Brain microvascular endothelial cell (primary cell): ENCODE results near the gene OVOL2.

Experiments
- DNase-seq: peaks from one replicate; pipeline ENCODE4 v3.0.0-alpha.2; 2020
- H3K27ac ChIP-seq: fragments of 250-450 bp; sonication (Bioruptor Pico); 2 replicates; pipeline ENCODE4 v1.5.1; 2020; ENCODE audit warnings: mild to moderate bottlenecking, moderate library complexity
- H3K27me3 ChIP-seq: fragments of 250-450 bp; sonication (Bioruptor Pico); replicated peaks from 2 replicates; pipeline ENCODE4 v1.5.1; 2020; ENCODE audit warnings: mild to moderate bottlenecking
- H3K36me3 ChIP-seq: fragments of 250-450 bp; sonication (Bioruptor Pico); replicated peaks from 2 replicates; pipeline ENCODE4 v1.5.1; 2020; ENCODE audit warnings: mild to moderate bottlenecking
- H3K4me3 ChIP-seq: 2 replicates; pipeline ENCODE4 v1.5.1; 2011; ENCODE audit warnings: low read depth, mild to moderate bottlenecking, control low read depth, low read length, moderate library complexity
- in situ Hi-C: cut with HindIII; loops from 2 replicates; pipeline ENCODE4 v1.10.0; 2017; ENCODE audit warnings: low sequenced_read_pairs, low pct_ligation_motif_present
- TF ChIP-seq, protein P1 (sequence below): IDR thresholded peaks from 2 replicates; pipeline ENCODE4 v1.5.1; 2011; ENCODE audit warnings: low read depth, mild to moderate bottlenecking, moderate library complexity, low read length, control low read depth, inconsistent platforms; ENCODE audit errors: missing control alignments

Gene OVOL2

DNA sequence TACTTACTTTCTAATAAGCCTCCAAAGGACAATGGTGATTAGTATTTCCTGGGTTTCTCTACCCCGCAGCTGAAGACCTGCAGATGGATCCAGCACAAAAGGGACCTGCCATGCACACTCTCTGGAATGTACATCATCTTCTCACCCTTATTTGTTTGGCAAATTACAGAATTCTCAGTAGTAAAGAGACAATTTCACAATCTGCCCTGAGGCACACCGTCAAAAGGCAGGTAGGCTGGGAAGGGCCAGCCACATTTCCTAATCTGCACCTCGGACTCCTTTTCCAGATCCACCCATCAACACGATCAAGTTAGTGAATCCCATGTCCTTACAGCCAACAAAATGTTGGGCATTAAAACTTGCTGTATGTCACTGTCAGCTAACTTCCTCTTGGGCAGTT is 4.9 kb downstream of the OVOL2 start:
- in situ Hi-C loops: no loop called here
- TF ChIP-seq, protein P1, sequence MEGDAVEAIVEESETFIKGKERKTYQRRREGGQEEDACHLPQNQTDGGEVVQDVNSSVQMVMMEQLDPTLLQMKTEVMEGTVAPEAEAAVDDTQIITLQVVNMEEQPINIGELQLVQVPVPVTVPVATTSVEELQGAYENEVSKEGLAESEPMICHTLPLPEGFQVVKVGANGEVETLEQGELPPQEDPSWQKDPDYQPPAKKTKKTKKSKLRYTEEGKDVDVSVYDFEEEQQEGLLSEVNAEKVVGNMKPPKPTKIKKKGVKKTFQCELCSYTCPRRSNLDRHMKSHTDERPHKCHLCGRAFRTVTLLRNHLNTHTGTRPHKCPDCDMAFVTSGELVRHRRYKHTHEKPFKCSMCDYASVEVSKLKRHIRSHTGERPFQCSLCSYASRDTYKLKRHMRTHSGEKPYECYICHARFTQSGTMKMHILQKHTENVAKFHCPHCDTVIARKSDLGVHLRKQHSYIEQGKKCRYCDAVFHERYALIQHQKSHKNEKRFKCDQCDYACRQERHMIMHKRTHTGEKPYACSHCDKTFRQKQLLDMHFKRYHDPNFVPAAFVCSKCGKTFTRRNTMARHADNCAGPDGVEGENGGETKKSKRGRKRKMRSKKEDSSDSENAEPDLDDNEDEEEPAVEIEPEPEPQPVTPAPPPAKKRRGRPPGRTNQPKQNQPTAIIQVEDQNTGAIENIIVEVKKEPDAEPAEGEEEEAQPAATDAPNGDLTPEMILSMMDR: no peak
- H3K27ac ChIP-seq: no peak overlapping the region
- H3K27me3 ChIP-seq: peaks cover 38% of the 10 kb centered on the region
- no peaks in the 10 kb centered on the region for H3K36me3 ChIP-seq
- no peak overlapping the region for H3K4me3 ChIP-seq
- DNase-seq: no peak

DNA sequence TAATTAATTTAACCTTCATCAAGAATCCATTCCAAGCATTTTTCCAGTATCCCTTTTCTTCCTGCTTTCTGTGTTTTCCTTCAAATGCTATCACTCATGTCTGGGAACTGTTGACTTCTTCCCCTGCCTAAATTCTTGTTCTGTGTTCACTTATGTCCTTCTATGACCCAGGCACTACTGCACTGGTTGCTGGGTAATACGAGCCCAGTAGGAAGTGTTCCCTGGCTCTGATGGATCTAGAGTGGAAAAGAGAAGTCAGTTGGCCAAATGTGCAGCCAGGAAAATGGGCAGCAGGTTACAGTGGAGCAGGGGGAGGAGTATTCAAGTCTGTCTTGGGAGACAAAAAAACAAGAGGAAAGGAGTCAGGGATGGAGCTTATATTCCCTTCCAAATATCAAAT is 7.1 kb downstream of the OVOL2 start:
- TF ChIP-seq, protein P1: no peak
- DNase-seq: no peak
- H3K36me3 ChIP-seq: no peaks in the 10 kb centered on the region
- H3K27ac ChIP-seq: no peak overlapping the region
- in situ Hi-C loops: no loop called here
- H3K4me3 ChIP-seq: no peak overlapping the region
- H3K27me3 ChIP-seq: peaks cover 16% of the 10 kb centered on the region

DNA sequence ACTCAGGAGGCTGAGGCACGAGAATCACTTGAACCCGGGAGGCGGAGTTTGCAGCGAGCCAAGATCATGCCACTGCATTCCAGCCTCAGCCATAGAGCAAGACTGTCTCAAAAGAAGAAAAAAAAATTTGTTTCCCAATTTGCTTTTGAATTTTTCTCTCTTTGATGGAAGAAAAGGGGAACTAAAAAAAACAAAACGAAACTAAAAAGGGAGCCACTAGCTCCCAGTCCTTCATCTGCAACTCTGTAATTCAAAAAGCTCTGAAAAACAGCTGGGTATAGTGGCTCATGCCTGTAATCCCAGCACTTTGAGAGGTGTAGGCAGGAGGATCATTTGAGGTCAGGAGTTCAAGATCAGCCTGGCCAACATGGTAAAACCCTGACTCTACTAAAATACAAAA is 9.5 kb downstream of the OVOL2 start:
- Histone ChIP-seq H3K36me3 (no peaks in the 10 kb centered on the region), H3K27me3 (no peaks in the 10 kb centered on the region), H3K4me3 (no peak overlapping the region), H3K27ac (no peak overlapping the region)
- TF ChIP-seq, protein P1: no peak
- in situ Hi-C loops: no loop called here
- DNase-seq: no peak

DNA sequence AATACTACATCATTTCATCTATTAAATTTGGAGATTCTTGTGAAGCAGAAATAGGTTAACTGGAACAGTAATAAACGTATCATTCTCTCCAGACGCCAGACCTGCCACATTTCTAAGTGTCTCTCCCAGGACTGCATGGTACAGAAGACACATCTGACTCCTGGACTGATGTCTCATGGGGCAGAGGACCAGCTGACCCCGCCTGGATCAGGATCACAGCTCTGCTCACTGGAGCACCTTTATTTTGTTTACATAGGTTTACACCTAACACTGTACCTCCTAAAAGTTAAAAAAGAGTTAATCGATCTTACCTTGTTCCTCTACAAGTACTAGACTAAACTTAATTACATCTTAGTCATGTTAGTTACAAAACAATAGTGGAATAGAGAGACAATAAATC is 11.2 kb downstream of the OVOL2 start:
- DNase-seq: no peak

DNA sequence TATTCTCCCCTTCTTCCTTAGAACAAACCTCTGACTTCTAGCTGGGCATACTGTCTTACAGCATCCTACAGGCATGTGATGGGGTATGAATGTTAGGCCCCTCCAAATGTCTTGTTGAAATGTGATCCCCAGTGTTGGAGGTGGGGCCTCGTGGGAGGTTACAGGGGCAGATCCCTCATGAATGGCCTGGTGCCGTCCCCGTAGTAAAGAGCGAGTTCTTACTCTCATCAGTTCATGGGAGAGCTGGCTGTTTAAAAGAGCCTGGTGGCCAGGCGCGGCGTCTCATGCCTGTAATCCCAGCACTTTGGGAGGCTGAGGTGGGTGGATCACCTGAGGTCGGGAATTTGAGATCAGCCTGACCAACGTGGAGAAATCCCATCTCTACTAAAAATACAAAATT is 15.5 kb downstream of the OVOL2 start:
- TF ChIP-seq, protein P1: no peak
- in situ Hi-C loops: no loop called here
- Histone ChIP-seq H3K27ac (no peak overlapping the region), H3K36me3 (no peaks in the 10 kb centered on the region), H3K27me3 (no peaks in the 10 kb centered on the region), H3K4me3 (no peak overlapping the region)
- no peak for DNase-seq

More for the DNA sequence above, 11.2 kb downstream of the OVOL2 start:
- no peak overlapping the region for H3K27ac ChIP-seq
- H3K27me3 ChIP-seq: no peaks in the 10 kb centered on the region
- H3K4me3 ChIP-seq: no peak overlapping the region
- no peaks in the 10 kb centered on the region for H3K36me3 ChIP-seq
- in situ Hi-C loops: no loop called here
- TF ChIP-seq, protein P1: no peak

DNA sequence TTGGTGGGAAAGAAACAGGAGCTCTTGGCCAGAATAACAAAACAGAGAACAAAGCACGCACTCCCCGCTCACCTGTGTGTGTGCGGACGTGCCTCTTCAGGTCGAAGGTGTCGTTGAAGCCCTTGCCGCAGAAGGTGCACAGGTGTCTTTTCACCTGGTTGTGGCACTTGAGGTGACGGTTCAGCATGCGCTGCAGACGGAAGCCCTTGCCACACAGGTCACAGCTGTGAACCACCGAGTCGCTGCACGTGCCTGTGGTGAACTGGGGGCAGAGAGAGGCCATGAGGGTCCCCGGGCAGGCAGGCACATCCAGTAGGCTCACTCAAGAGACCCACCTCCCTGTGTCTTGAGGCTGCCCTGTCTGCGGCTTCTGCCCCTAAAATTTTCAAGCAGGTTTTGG is 16.3 kb downstream of the OVOL2 start:
- no peak for DNase-seq
- in situ Hi-C loops: no loop called here
- no peak overlapping the region for H3K27ac ChIP-seq
- no peaks in the 10 kb centered on the region for H3K27me3 ChIP-seq
- H3K4me3 ChIP-seq: no peak overlapping the region
- H3K36me3 ChIP-seq: no peaks in the 10 kb centered on the region
- TF ChIP-seq, protein P1: no peak
